ENCODE measurements around the gene ANKRD55.

DNA sequence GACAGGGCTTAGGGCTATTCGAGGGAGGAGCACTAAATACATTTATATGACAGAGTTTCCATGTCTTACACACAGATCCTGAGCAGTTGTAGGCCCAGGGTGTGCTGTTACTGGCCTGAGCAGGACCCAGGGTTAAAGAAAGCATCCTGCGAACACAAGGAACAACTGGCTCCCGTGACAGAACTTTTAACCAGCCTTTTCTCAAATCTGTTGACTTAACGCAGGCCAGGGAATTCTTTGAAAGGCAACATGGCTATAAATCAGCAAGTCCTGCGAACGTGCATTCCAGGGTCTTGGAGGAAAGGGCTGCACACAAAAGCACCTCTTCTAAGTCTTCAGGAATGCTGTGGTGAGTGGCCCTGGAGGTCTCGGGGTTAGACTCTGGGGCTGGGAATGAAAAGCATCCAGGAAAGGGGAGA is 45.2 kb upstream of the ANKRD55 start:
- TF ChIP-seq, protein P1, sequence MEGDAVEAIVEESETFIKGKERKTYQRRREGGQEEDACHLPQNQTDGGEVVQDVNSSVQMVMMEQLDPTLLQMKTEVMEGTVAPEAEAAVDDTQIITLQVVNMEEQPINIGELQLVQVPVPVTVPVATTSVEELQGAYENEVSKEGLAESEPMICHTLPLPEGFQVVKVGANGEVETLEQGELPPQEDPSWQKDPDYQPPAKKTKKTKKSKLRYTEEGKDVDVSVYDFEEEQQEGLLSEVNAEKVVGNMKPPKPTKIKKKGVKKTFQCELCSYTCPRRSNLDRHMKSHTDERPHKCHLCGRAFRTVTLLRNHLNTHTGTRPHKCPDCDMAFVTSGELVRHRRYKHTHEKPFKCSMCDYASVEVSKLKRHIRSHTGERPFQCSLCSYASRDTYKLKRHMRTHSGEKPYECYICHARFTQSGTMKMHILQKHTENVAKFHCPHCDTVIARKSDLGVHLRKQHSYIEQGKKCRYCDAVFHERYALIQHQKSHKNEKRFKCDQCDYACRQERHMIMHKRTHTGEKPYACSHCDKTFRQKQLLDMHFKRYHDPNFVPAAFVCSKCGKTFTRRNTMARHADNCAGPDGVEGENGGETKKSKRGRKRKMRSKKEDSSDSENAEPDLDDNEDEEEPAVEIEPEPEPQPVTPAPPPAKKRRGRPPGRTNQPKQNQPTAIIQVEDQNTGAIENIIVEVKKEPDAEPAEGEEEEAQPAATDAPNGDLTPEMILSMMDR (conservative IDR thresholded peaks at IDR 0.05; ENCODE audit: low read length), result no peak
- TF ChIP-seq EZH2phosphoT487 (IDR thresholded peaks at IDR 0.05; ENCODE audit: borderline replicate concordance, low read depth, low read length), result no peak
